ENCODE data around the gene GRIK1.

DNA sequence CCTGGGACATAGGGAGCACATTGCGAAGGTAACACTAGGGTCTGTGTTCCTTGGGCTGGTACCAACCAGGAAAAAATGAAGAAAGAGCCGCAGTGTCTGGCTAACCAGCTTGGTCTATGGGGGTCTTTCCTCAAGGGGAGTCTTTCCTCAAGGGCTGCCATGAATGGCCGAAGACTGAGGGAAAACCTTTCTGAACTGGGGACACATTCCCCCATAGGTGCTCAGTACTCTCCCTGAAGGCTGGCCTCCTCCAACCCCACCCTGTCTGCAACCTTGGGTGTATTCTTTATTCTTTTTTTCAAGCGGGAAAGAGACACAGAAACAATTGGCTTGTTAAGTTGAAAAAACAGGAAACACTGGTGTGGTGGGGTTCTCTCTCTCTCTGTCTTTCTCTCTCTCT is 440.6 kb downstream of the GRIK1 start:
- TF ChIP-seq MAX (CRISPR knock-in tag; IDR thresholded peaks at IDR 0.05): no peak
- TF ChIP-seq, protein P1, sequence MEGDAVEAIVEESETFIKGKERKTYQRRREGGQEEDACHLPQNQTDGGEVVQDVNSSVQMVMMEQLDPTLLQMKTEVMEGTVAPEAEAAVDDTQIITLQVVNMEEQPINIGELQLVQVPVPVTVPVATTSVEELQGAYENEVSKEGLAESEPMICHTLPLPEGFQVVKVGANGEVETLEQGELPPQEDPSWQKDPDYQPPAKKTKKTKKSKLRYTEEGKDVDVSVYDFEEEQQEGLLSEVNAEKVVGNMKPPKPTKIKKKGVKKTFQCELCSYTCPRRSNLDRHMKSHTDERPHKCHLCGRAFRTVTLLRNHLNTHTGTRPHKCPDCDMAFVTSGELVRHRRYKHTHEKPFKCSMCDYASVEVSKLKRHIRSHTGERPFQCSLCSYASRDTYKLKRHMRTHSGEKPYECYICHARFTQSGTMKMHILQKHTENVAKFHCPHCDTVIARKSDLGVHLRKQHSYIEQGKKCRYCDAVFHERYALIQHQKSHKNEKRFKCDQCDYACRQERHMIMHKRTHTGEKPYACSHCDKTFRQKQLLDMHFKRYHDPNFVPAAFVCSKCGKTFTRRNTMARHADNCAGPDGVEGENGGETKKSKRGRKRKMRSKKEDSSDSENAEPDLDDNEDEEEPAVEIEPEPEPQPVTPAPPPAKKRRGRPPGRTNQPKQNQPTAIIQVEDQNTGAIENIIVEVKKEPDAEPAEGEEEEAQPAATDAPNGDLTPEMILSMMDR (IDR thresholded peaks at IDR 0.05): no peak
- TF ChIP-seq CREM (CRISPR knock-in tag; IDR thresholded peaks at IDR 0.05): no peak
- TF ChIP-seq CDX4 (CRISPR knock-in tag; IDR thresholded peaks at IDR 0.05; ENCODE audit: borderline replicate concordance): no peak
